Endothelial cell of umbilical vein (primary cell): ENCODE results near the gene PPM1L. TPM values are rescaled to one million over a fixed set of nuclear protein-coding genes. Genes with fewer than 3 reads are reported as not detected.

ENCODE experiments used
- BruUV-seq: library from RNA; stranded (reverse); fragments of 400-500 nt; replicated peaks from 2 replicates; lab custom pipeline; 2021; lab: Mats Ljungman, UMichigan
- CTCF ChIA-PET: fragments of 300-600, 350-600 bp; sonication (Branson Sonifier 250); formaldehyde crosslinking; loops from one replicate; lab custom pipeline; 2021; ENCODE audit warnings: antibody characterized with exemption, inconsistent platforms; lab: Charles Lee
- POLR2A ChIA-PET: fragments of 300-600, 350-600 bp; sonication (Branson Sonifier 250); formaldehyde crosslinking; loops from one replicate; lab custom pipeline; 2021; ENCODE audit warnings: antibody characterized with exemption, inconsistent platforms; lab: Charles Lee
- DNase-seq: peaks from one replicate; pipeline ENCODE4 v3.0.0-alpha.2; 2011; ENCODE audit warnings: low read depth, low spot score
- FAIRE-seq: peaks from 2 replicates; lab custom pipeline; 2011; peaks lifted over from hg19 to GRCh38; lab: Jason Lieb, UNC
- H2AFZ ChIP-seq: 2 replicates; pipeline ENCODE4 v1.6.0; 2012; ENCODE audit warnings: low read depth, low read length, control low read depth, inconsistent platforms
- H3K27ac ChIP-seq: 2 replicates; pipeline ENCODE4 v1.5.1; 2011; ENCODE audit warnings: low read depth, mild to moderate bottlenecking, control low read depth, low read length, moderate library complexity; ENCODE audit not compliant: insufficient read depth
- H3K27me3 ChIP-seq, 2 experiments: 2 replicates each; pipeline versions ENCODE4 v1.6.0 to v1.6.1; 2011; ENCODE audit warnings: low read length in 2 of 2, mixed read lengths in 1 of 2; ENCODE audit not compliant: control insufficient read depth in 2 of 2, insufficient read depth in 2 of 2
- H3K36me3 ChIP-seq, 2 experiments: 2 replicates in 1 of 2; 3 replicates in 1 of 2; pipeline ENCODE4 v1.5.1; 2011; ENCODE audit warnings: low read length in 2 of 2, mild to moderate bottlenecking in 1 of 2, moderate library complexity in 1 of 2; ENCODE audit not compliant: control insufficient read depth in 2 of 2, insufficient read depth in 2 of 2; ENCODE audit errors: extremely low read depth in 1 of 2
- H3K4me1 ChIP-seq: 3 replicates; pipeline ENCODE4 v1.5.1; 2011; ENCODE audit warnings: mild to moderate bottlenecking, low read length; ENCODE audit not compliant: control insufficient read depth, insufficient read depth; ENCODE audit errors: extremely low read depth
- H3K4me2 ChIP-seq: 2 replicates; pipeline ENCODE4 v1.6.1; 2011; ENCODE audit warnings: low read length, control low read depth, mixed read lengths; ENCODE audit not compliant: insufficient read depth
- H3K4me3 ChIP-seq, 3 experiments: fragments of 200-600 bp in 1 of 3; sonication (generic), shearing (Covaris generic) in 1 of 3; replicated peaks in 1 of 3; 2 replicates each; pipeline ENCODE4 v1.5.1; 2011 to 2016; ENCODE audit warnings: control low read depth in 3 of 3, low read length in 3 of 3, mild to moderate bottlenecking in 2 of 3, inconsistent platforms in 1 of 3, low read depth in 1 of 3, moderate library complexity in 1 of 3; ENCODE audit not compliant: insufficient read depth in 1 of 3
- H3K79me2 ChIP-seq: 2 replicates; pipeline ENCODE4 v1.6.0; 2012; ENCODE audit warnings: low read length, inconsistent platforms; ENCODE audit not compliant: control insufficient read depth, insufficient read depth
- H3K9ac ChIP-seq: replicated peaks from 2 replicates; pipeline ENCODE3; 2011; ENCODE audit warnings: low read length, control low read depth; ENCODE audit not compliant: insufficient read depth; ENCODE audit errors: extremely low read depth
- H3K9me1 ChIP-seq: replicated peaks from 3 replicates; pipeline ENCODE4 v1.6.0; 2011; ENCODE audit warnings: mild to moderate bottlenecking, low read length; ENCODE audit not compliant: control insufficient read depth, insufficient read depth; ENCODE audit errors: extremely low read depth
- H3K9me3 ChIP-seq: replicated peaks from 2 replicates; pipeline ENCODE4 v1.5.1; 2012; ENCODE audit warnings: low read length, inconsistent platforms; ENCODE audit not compliant: control insufficient read depth, insufficient read depth
- H4K20me1 ChIP-seq: replicated peaks from 2 replicates; pipeline ENCODE3; 2011; ENCODE audit warnings: mild to moderate bottlenecking, low read length; ENCODE audit not compliant: control insufficient read depth, insufficient read depth; ENCODE audit errors: extremely low read depth
- CTCF ChIP-seq, 2 donors: IDR thresholded peaks; 1 replicate in 1 of 2; 2 replicates in 1 of 2; pipeline ENCODE4 v1.5.1; 2011; ENCODE audit warnings: low read length in 2 of 2, mild to moderate bottlenecking in 2 of 2, moderate library complexity in 2 of 2, control low read depth in 1 of 2, inconsistent platforms in 1 of 2, low read depth in 1 of 2; ENCODE audit not compliant: insufficient read depth in 1 of 2; ENCODE audit errors: extremely low read depth in 1 of 2
- FOS ChIP-seq: IDR thresholded peaks from 2 replicates; pipeline ENCODE4 v1.6.1; 2011; ENCODE audit warnings: mild to moderate bottlenecking, low read length, moderate library complexity, borderline replicate concordance; ENCODE audit not compliant: insufficient read depth
- GATA2 ChIP-seq: IDR thresholded peaks from 2 replicates; pipeline ENCODE4 v1.7.0; 2011; ENCODE audit warnings: low read depth, mild to moderate bottlenecking, moderate library complexity, mixed read lengths, low read length; ENCODE audit not compliant: insufficient read length, insufficient read depth
- JUN ChIP-seq: IDR thresholded peaks from 2 replicates; pipeline ENCODE4 v1.6.1; 2011; ENCODE audit warnings: borderline replicate concordance, low read depth; ENCODE audit not compliant: insufficient read length, insufficient read depth
- MAX ChIP-seq: IDR thresholded peaks from 2 replicates; pipeline ENCODE4 v1.6.1; 2011; ENCODE audit not compliant: insufficient read depth, insufficient read length
- POLR2AphosphoS5 ChIP-seq: IDR thresholded peaks from 2 replicates; pipeline ENCODE4 v1.6.1; 2012; ENCODE audit warnings: low read depth, mild to moderate bottlenecking, control low read depth, low read length, moderate library complexity; ENCODE audit not compliant: insufficient read depth
- dilution Hi-C: fragments of 300-500 bp; cut with MboI; formaldehyde crosslinking; loops from one replicate; pipeline ENCODE4 v1.15.0; 2019; ENCODE audit warnings: low sequenced_read_pairs; ENCODE audit not compliant: extremely low pct_ligation_motif_present
- intact Hi-C: fragments of 100-400 bp; cut with micrococcal nuclease; formaldehyde crosslinking; loops from one replicate; pipeline ENCODE4 v1.10.0; 2022
- polyA plus RNA-seq, 4 experiments: library from polyadenylated mRNA; depleted of rRNA in 3 of 4; stranded (reverse) in 3 of 4; unstranded in 1 of 4; fragments of >200 nt; gene quantifications; 2 replicates each; pipeline versions ENCODE4 v1.2.1 to v1.2.3, GENCODE V29; 2011 to 2012; ENCODE audit warnings: missing spikeins in 1 of 4
- total RNA-seq: library from RNA; stranded (reverse); gene quantifications from 2 replicates; pipeline ENCODE4 v1.2.3, GENCODE V29; 2021

Gene PPM1L
- total and polyA plus RNA-seq, 2 donors (not counting 3 experiments of a cell fraction or from before 2014, with no cell fraction given): 0.63 to 2.9 TPM

GRCh38 chr3:160883373-160883772 lies 127.3 kb downstream of the PPM1L start:
- no TSS peak for BruUV-seq
- Histone ChIP-seq H4K20me1 (no peaks in the 10 kb centered on the region), H3K9me3 (no peaks in the 10 kb centered on the region), H3K27me3 (no peaks in the 10 kb centered on the region), H3K9me1 (no peaks in the 10 kb centered on the region), H3K79me2 (no peaks in the 10 kb centered on the region), H3K36me3 (no peaks in the 10 kb centered on the region), H3K9ac (no peak overlapping the region), H3K4me3 (no peak overlapping the region), H3K4me1 (no peaks in the 10 kb centered on the region), H2AFZ (no peak overlapping the region), H3K4me2 (no peak overlapping the region), H3K27ac (no peak overlapping the region)
- TF ChIP-seq POLR2AphosphoS5 (no peak), CTCF (IDR thresholded peaks at IDR 0.05; ENCODE audit: extremely low read depth in 1 of 2, insufficient read depth in 1 of 2, low read depth in 1 of 2, low read length in 2 of 2) (peak in 1 of 2 donors; percentile 0)
- POLR2A ChIA-PET: no interaction called here
- CTCF ChIA-PET: no interaction called here
- FAIRE-seq (peak; percentile 62), DNase-seq (peak; percentile 24)
- dilution Hi-C loops: no loop called here
- intact Hi-C loops: no loop called here

GRCh38 chr3:160885791-160886286 lies 129.8 kb downstream of the PPM1L start:
- intact Hi-C loops (no loop called here), dilution Hi-C loops (no loop called here)
- no peaks in the 10 kb centered on the region for H3K4me1 ChIP-seq
- DNase-seq (peak; percentile 20), FAIRE-seq (peak; percentile 64)
- no peak overlapping the region for H3K9ac ChIP-seq
- BruUV-seq: no TSS peak
- H3K9me3 ChIP-seq: no peaks in the 10 kb centered on the region
- H3K27me3 ChIP-seq: no peaks in the 10 kb centered on the region
- no peak for TF ChIP-seq JUN
- no peak for TF ChIP-seq GATA2
- no peak for TF ChIP-seq FOS
- no peak for TF ChIP-seq MAX
- POLR2A ChIA-PET: no interaction called here
- no peak overlapping the region for H2AFZ ChIP-seq
- no peaks in the 10 kb centered on the region for H3K9me1 ChIP-seq
- no peaks in the 10 kb centered on the region for H3K79me2 ChIP-seq
- H3K4me2 ChIP-seq: no peak overlapping the region
- H3K4me3 ChIP-seq: no peak overlapping the region
- CTCF ChIA-PET: interaction anchor here (1.4 kb wide), 1 partner anchor 15 kb away, joined by 3 read pairs; no protein-coding TSS in a partner anchor
- no peaks in the 10 kb centered on the region for H3K36me3 ChIP-seq
- H3K27ac ChIP-seq: no peak overlapping the region
- no peaks in the 10 kb centered on the region for H4K20me1 ChIP-seq
